ENCODE results near the gene SH3TC1. TPM values are rescaled to one million over a fixed set of nuclear protein-coding genes. Genes with fewer than 3 reads are reported as not detected.

The SH3TC1 gene
- polyA plus RNA-seq, 2 of the 4 experiments (the other 2 are of a cell fraction), result 2.8 to 7.4 TPM

- CTCF ChIA-PET, result interaction anchor here (1.0 to 3.0 kb wide), 3 partner anchors 33 to 136 kb away, joined by 3 to 8 read pairs (median 4); no protein-coding TSS in a partner anchor
- H3K27ac ChIP-seq, result peak overlapping the region in 1 of 2 experiments; percentile 26; a peak in 1 of 6 replicates
- H3K4me2 ChIP-seq, result no peak overlapping the region
- H3K4me3 ChIP-seq, result no peak overlapping the region
- WGBS (ENCODE audit: missing lambda C conversion rate), result 89% methylated on average over 6 of the region's 19 CpGs
- no peak for FAIRE-seq
- TF ChIP-seq HES2 (IDR thresholded peaks at IDR 0.05) (no peak), KDM5A (IDR thresholded peaks at IDR 0.05) (no peak), RFX5 (IDR thresholded peaks at IDR 0.05) (no peak), CEBPB (IDR thresholded peaks at IDR 0.05) (peak in 1 of 2 experiments; percentile 28; a peak in 1 of 4 replicates)
- DNase-seq (ENCODE audit: low read depth in 1 of 2, low spot score in 1 of 2), result no peak
- H3K9me3 ChIP-seq, result no peaks in the 10 kb centered on the region
- POLR2A ChIA-PET, result no interaction called here
- ATAC-seq, result no peak
- peaks cover 33% of the 10 kb centered on the region for H3K4me1 ChIP-seq
These were observed 75.9 kb downstream of the SH3TC1 start for GRCh38 chr4:8274765-8275547.

- peaks cover 33% of the 10 kb centered on the region for H3K4me1 ChIP-seq
- TF ChIP-seq FOSL2 (IDR thresholded peaks at IDR 0.05), result no peak
- TF ChIP-seq FOSL2 (CRISPR knock-in tag; IDR thresholded peaks at IDR 0.05), result no peak
- TF ChIP-seq ATOH8 (CRISPR knock-in tag; IDR thresholded peaks at IDR 0.05; ENCODE audit: low read depth), result no peak
- no peak for TF ChIP-seq CEBPB (IDR thresholded peaks at IDR 0.05)
- TF ChIP-seq BHLHE40 (IDR thresholded peaks at IDR 0.05; ENCODE audit: low read depth, low read length), result no peak
- TF ChIP-seq FOSB (CRISPR knock-in tag; IDR thresholded peaks at IDR 0.05), result no peak
- TF ChIP-seq HDAC2 (IDR thresholded peaks at IDR 0.05), result no peak
- H3K4me2 ChIP-seq, result no peak overlapping the region
- ChIA-PET CTCF (interaction anchor here (1.0 to 3.6 kb wide), 5 partner anchors 8 to 135 kb away, joined by 3 to 22 read pairs (median 4); no protein-coding TSS in a partner anchor), POLR2A (no interaction called here)
- no peaks in the 10 kb centered on the region for H3K9me3 ChIP-seq
- H3K4me3 ChIP-seq, result no peak overlapping the region
- no CpG with 5 or more reads among the region's 4 CpGs for WGBS (ENCODE audit: missing lambda C conversion rate)
- DNase-seq (ENCODE audit: low read depth in 1 of 2, low spot score in 1 of 2) (no peak), FAIRE-seq (no peak), ATAC-seq (no peak)
- peak overlapping the region in 1 of 2 experiments; percentile 26; a peak in 1 of 6 replicates for H3K27ac ChIP-seq
These were observed 76.4 kb downstream of the SH3TC1 start for GRCh38 chr4:8275548-8275910.

GRCh38 chr4:8276358-8277240 is 77.5 kb downstream of the SH3TC1 start:
- 0 out of 3 replicates have a peak overlapping the region, but pooled peaks have one; percentile 12 for H3K4me2 ChIP-seq
- WGBS (ENCODE audit: missing lambda C conversion rate), result 66% methylated on average over 20 of the region's 24 CpGs
- ATAC-seq, result peak in 1 of 2 experiments; percentile 7; a peak in 1 of 6 replicates
- no peak for DNase-seq (ENCODE audit: low read depth in 1 of 2, low spot score in 1 of 2)
- FAIRE-seq, result no peak
- H3K27ac ChIP-seq, result peak overlapping the region; percentile 75 to 88; a peak in 5 of 6 replicates
- H3K4me3 ChIP-seq, result no peak overlapping the region
- ChIA-PET POLR2A (no interaction called here), CTCF (interaction anchor here (0.7 to 3.6 kb wide), 7 partner anchors 10 to 134 kb away, joined by 3 to 22 read pairs (median 4); no protein-coding TSS in a partner anchor)
- no peaks in the 10 kb centered on the region for H3K9me3 ChIP-seq
- TF ChIP-seq ZFP36 (IDR thresholded peaks at IDR 0.05; ENCODE audit: borderline replicate concordance, partially characterized antibody), result no peak
- TF ChIP-seq ELK1 (IDR thresholded peaks at IDR 0.05; ENCODE audit: low read depth, low read length), result no peak
- TF ChIP-seq RARB (CRISPR knock-in tag; IDR thresholded peaks at IDR 0.05), result no peak
- no peak for TF ChIP-seq GATA3 (IDR thresholded peaks at IDR 0.05; ENCODE audit: borderline replicate concordance)
- no peak for TF ChIP-seq E2F6 (IDR thresholded peaks at IDR 0.05; ENCODE audit: borderline replicate concordance, low read depth)
- no peak for TF ChIP-seq TFCP2L1 (CRISPR knock-in tag; IDR thresholded peaks at IDR 0.05)
- H3K4me1 ChIP-seq, result peaks cover 33% of the 10 kb centered on the region
